A673 (cell line): Measurements from ENCODE around the gene SLC35F2. TPM values are rescaled to one million over a fixed set of nuclear protein-coding genes. Genes with fewer than 3 reads are reported as not detected.

Source experiments
- BruUV-seq: library from RNA; stranded (reverse); fragments of 400-500 nt; replicated peaks from 2 replicates; lab custom pipeline; 2021; lab: Mats Ljungman, UMichigan
- CTCF ChIA-PET: fragments of 300-600 bp; sonication (Branson Sonifier 250); formaldehyde crosslinking; loops from one replicate; lab custom pipeline; 2022; ENCODE audit warnings: antibody characterized with exemption; lab: Charles Lee
- POLR2A ChIA-PET: fragments of 300-600 bp; sonication (Branson Sonifier 250); formaldehyde crosslinking; loops from one replicate; lab custom pipeline; 2022; ENCODE audit warnings: antibody characterized with exemption; ENCODE audit not compliant: low non-redundant PET; lab: Charles Lee
- DNase-seq: peaks from one replicate; pipeline ENCODE4 v3.0.0-alpha.2; 2015; ENCODE audit warnings: low spot score
- H3K27ac ChIP-seq: fragments of 200-600 bp; sonication (generic); 2 replicates; pipeline ENCODE4 v1.5.1; 2016; ENCODE audit warnings: mixed run types, low read depth, mild to moderate bottlenecking, mixed read lengths, antibody characterized with exemption, low read length; ENCODE audit not compliant: poor library complexity, severe bottlenecking
- H3K27me3 ChIP-seq: fragments of 200-600 bp; sonication (generic); replicated peaks from 2 replicates; pipeline ENCODE4 v1.6.1; 2017; ENCODE audit warnings: mixed run types, low read depth, mild to moderate bottlenecking, mixed read lengths, antibody characterized with exemption, low read length; ENCODE audit not compliant: insufficient read depth, poor library complexity
- H3K36me3 ChIP-seq: fragments of 200-600 bp; sonication (generic); 2 replicates; pipeline ENCODE4 v1.6.1; 2016; ENCODE audit warnings: mixed run types, mild to moderate bottlenecking, mixed read lengths, antibody characterized with exemption, low read length; ENCODE audit not compliant: insufficient read depth, poor library complexity, severe bottlenecking
- H3K4me1 ChIP-seq: fragments of 200-600 bp; sonication (generic); 2 replicates; pipeline ENCODE4 v1.6.1; 2017; ENCODE audit warnings: mixed run types, mild to moderate bottlenecking, mixed read lengths, antibody characterized with exemption, low read length; ENCODE audit not compliant: insufficient read depth, poor library complexity, severe bottlenecking
- H3K4me3 ChIP-seq: fragments of 200-600 bp; sonication (generic); 2 replicates; pipeline ENCODE4 v1.5.1; 2016; ENCODE audit warnings: low read depth, mixed run types, mild to moderate bottlenecking, mixed read lengths, low read length; ENCODE audit not compliant: poor library complexity, severe bottlenecking
- H3K9me3 ChIP-seq: fragments of 200-600 bp; sonication (generic); 2 replicates; pipeline ENCODE4 v1.6.1; 2016; ENCODE audit warnings: mixed run types, low read depth, mild to moderate bottlenecking, mixed read lengths, antibody characterized with exemption, low read length; ENCODE audit not compliant: poor library complexity, severe bottlenecking
- EZH2 ChIP-seq: fragments of 200-600 bp; sonication (generic); IDR thresholded peaks from 2 replicates; pipeline ENCODE4 v1.6.1; 2017; ENCODE audit warnings: borderline replicate concordance, low read depth, mild to moderate bottlenecking, mixed read lengths, antibody characterized with exemption, low read length; ENCODE audit not compliant: poor library complexity, severe bottlenecking
- intact Hi-C: fragments of 100-400 bp; cut with micrococcal nuclease; formaldehyde crosslinking; loops from one replicate; pipeline ENCODE4 v1.10.0; 2022; ENCODE audit not compliant: unreplicated experiment
- total RNA-seq: library from RNA; stranded (reverse); gene quantifications from 2 replicates; pipeline ENCODE4 v1.2.3, GENCODE V29; 2021
- TF ChIP-seq, protein P1 (sequence below): fragments of 300-800, 200-600 bp; sonication (generic); conservative IDR thresholded peaks from 2 replicates; pipeline ENCODE4 v1.5.1; 2017; ENCODE audit warnings: low read depth, mild to moderate bottlenecking, antibody characterized with exemption, low read length, moderate library complexity, mixed read lengths

Gene SLC35F2
- total RNA-seq, 1 experiment from 2014 or later, result 95.4 TPM

DNA sequence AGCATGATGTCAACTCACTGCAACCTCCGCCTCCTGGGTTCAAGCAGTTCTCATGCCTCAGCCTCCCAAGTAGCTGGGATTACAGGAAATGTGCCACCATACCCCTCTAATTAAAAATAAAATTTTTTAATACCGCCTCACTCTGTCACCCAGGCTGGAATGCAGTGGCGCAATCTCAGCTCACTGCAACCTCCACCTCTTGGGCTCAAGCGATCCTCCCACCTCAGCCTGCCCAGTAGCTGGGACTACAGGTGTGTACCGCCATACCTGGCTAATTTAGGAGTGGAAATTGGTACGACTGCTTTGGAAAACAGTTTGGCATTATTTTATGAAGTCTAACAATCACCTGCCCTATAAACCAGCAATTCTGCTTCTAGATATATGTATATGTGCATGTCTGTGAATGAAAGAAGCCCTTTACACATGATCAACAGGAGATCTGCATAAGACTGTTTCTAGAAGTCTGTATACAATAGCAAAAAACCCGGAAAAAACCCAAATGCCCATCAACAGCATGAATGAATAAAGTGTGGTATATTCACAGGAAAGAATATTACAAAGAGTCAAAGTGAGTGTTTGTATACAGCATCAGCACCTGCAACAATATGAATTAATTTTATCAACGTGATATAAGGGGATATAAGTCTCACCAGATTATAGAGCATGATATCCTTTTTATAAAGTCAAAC, 16.0 kb downstream of the SLC35F2 start:
- intact Hi-C loops, result loop anchor here (2.0 kb wide), 1 partner anchor 14 kb away; no protein-coding TSS in a partner anchor
- H3K4me3 ChIP-seq, result no peak overlapping the region
- no peaks in the 10 kb centered on the region for H3K27me3 ChIP-seq
- TF ChIP-seq EZH2, result no peak
- TF ChIP-seq, protein P1, sequence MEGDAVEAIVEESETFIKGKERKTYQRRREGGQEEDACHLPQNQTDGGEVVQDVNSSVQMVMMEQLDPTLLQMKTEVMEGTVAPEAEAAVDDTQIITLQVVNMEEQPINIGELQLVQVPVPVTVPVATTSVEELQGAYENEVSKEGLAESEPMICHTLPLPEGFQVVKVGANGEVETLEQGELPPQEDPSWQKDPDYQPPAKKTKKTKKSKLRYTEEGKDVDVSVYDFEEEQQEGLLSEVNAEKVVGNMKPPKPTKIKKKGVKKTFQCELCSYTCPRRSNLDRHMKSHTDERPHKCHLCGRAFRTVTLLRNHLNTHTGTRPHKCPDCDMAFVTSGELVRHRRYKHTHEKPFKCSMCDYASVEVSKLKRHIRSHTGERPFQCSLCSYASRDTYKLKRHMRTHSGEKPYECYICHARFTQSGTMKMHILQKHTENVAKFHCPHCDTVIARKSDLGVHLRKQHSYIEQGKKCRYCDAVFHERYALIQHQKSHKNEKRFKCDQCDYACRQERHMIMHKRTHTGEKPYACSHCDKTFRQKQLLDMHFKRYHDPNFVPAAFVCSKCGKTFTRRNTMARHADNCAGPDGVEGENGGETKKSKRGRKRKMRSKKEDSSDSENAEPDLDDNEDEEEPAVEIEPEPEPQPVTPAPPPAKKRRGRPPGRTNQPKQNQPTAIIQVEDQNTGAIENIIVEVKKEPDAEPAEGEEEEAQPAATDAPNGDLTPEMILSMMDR, result no peak
- peak overlapping the region; percentile 18 for H3K27ac ChIP-seq
- CTCF ChIA-PET, result no interaction called here
- POLR2A ChIA-PET, result no interaction called here
- no peaks in the 10 kb centered on the region for H3K36me3 ChIP-seq
- no peak for DNase-seq
- no peaks in the 10 kb centered on the region for H3K9me3 ChIP-seq
- BruUV-seq, result no TSS peak
- H3K4me1 ChIP-seq, result peaks cover 51% of the 10 kb centered on the region

DNA sequence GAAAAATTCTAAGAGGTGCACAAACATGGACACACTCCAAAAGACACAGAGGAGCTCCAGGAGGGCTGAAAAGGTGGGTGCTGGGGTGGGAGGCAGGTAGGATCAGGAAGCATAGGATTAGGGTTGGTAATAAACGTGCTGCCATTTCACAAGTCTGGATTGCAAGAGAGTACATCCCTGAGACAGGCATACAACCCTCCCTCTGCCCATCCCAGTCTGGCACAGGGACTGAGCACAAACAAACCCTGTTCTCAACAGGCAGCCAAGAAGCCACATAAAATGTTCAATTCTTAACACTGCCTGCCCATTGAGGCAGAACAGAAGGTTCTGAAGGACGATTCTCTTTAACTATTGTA, 18.5 kb downstream of the SLC35F2 start:
- Histone ChIP-seq H3K27me3 (no peaks in the 10 kb centered on the region), H3K27ac (peak overlapping the region; percentile 93), H3K9me3 (no peaks in the 10 kb centered on the region), H3K4me1 (peaks cover 40% of the 10 kb centered on the region), H3K36me3 (no peaks in the 10 kb centered on the region), H3K4me3 (peak overlapping the region; percentile 29)
- DNase-seq, result no peak
- POLR2A ChIA-PET, result no interaction called here
- TF ChIP-seq EZH2, result no peak
- TF ChIP-seq, protein P1, result no peak
- TSS peak; percentile 23 for BruUV-seq
- CTCF ChIA-PET, result interaction anchor here (0.9 kb wide), 1 partner anchor 69 kb away, joined by 3 read pairs; no protein-coding TSS in a partner anchor
- intact Hi-C loops, result no loop called here

DNA sequence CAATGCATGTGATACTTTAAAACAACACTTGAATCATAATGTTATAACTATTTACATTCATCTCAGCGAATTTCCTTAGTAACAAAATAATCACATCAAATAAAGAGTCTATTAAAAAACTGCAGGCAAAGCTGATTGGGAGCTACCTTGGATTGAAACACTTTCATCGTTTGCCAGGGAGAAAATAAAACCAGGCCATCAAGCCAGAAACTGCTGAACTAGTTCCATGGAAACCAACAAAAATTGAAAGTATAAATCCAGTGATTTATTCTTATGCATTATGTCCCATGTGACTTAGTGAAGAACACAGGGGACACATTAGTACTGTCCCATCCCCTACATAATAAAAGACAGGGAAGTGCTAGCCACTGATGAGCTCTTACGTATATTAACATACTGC, 21.7 kb downstream of the SLC35F2 start:
- peaks cover 39% of the 10 kb centered on the region for H3K4me1 ChIP-seq
- no TSS peak for BruUV-seq
- ChIA-PET CTCF (no interaction called here), POLR2A (no interaction called here)
- H3K9me3 ChIP-seq, result no peaks in the 10 kb centered on the region
- no peaks in the 10 kb centered on the region for H3K36me3 ChIP-seq
- H3K27me3 ChIP-seq, result no peaks in the 10 kb centered on the region
- DNase-seq, result no peak
- no peak overlapping the region for H3K4me3 ChIP-seq
- no peak overlapping the region for H3K27ac ChIP-seq
- intact Hi-C loops, result no loop called here
- TF ChIP-seq EZH2, result no peak
- TF ChIP-seq, protein P1, result no peak
